GM04504 (cell line): Measurements from ENCODE around the gene HOXA1.

Experiments used
- DNase-seq: peaks from one replicate; pipeline ENCODE4 v3.0.0-alpha.2; 2012; ENCODE audit warnings: low read depth

Gene HOXA1

GRCh38 chr7:27105301-27106031 lies 9.7 kb upstream of the HOXA1 start:
- no peak for DNase-seq

GRCh38 chr7:27104341-27105058 lies 8.7 kb upstream of the HOXA1 start:
- DNase-seq = no peak

DNA sequence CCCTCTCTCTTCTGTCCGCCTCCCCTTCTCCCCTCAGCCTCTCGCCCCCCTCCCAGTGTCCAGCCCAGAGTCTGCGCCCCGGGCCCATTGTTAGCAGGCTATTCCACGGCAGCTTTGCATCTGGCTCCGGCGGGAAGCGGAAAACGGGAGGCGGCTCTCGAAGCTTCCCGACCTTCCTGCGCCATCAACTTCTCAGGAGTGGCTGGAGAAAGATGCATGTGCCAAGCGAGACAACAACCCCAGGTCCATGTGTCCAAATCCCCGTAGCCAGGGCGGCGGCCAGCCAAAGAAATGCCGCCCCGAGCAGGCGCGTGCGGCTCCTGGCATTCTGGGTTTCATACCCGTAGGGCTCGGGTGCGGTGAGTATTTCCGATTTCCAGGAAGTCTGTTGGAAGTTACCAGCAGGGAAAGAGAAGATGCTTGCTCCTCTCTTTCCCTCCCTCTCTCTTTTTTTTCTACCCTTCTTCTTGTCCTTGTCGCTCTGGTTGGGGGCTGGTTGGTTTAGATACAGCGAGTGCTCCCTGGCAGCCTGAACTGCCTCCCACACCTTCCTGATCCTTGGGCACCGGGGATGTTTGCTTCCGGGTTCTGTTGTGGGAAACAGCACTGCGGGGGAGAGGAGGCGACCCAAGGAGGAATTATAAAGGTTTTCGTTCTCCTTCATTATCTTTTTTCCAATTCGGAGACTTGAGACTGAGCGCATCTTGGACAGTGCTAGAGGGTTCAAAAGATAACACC lies 7.9 kb upstream of the HOXA1 start:
- DNase-seq = no peak

- DNase-seq = no peak
Observed at GRCh38 chr7:27102581-27103442, 7.0 kb upstream of the HOXA1 start, which contains the start of gene HOXA2. Gene HOXA2 (minus strand): TSS chr7:27102683. CDS start chr7:27102500, 183 bp downstream.

DNA sequence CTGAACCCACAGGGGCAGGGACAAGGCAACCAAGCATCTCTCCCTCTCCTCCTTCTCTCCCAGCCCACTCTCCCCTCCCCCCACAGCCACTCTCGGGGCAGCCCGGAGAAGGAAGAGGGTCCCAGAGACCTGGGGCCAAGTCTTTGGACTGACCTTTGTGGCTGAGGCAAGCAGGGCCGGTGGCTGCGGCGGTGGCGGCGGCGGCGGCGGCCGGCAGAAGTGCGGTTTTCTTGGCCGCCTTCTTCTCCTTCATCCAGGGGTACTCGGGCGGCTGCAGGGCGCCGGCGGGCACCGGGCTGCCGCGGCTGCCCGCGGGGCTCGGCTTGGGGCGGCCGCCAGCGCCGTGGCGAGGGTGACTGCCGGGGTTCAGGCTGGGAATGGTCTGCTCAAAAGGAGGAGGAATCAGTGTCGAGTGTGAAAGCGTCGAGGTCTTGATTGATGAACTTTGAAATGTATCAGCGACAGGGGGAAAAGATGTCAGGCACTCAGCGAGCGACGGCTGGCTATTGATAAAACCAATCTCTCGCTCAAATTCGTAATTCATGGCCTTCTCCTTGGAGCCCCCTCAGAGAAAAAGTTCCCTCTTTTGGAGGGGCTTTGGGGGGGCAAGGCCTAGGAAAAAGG lies 6.3 kb upstream of the HOXA1 start:
- no peak for DNase-seq

- DNase-seq = no peak
Observed at GRCh38 chr7:27101171-27101956, 5.6 kb upstream of the HOXA1 start.

- DNase-seq = no peak
Observed at GRCh38 chr7:27100694-27101170, 4.9 kb upstream of the HOXA1 start.

DNA sequence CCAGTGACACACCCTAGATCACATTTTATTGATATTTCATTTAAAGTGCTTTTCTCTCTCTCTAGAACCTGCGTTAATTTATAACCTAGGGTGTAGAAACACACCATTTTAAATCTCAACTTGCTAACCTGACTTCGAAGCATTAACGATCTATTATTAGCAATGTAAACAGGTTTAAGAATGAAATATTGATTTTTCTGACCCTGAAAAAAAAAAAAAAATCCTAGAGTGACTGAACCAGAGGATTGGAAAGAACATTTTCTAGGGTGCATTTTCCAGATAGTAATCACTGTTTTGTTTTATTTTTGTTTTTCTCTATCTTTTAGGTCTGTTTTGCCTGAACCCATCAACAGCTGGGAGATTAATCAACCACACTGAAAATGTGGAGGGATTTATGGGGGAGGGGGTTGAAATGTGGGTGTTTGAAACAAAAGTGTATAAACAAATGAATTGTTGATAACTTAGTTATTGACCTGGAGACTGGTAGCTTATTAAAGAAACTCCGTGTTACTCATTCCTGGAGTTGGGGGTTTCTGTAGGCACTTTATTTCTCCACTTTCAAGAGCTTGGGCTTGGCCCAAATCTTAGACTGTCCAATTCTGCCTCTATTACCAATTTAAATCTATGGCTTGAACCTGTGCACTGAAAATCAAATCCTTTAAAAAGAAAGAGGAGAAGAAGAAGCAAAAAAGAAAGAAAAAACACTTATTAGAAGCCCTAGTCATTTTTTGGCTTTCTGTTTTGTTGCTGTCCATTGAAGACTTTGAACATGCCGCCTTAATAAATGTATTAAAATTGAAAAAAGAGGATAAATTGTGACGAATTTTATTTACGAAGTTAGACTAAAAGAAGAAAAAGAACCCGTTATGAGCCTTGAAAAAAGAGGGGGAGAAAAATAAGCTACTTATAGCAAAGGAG lies 3.9 kb upstream of the HOXA1 start:
- no peak for DNase-seq

GRCh38 chr7:27098578-27099451 lies 3.0 kb upstream of the HOXA1 start:
- no peak for DNase-seq

- no peak for DNase-seq
Observed at GRCh38 chr7:27097686-27098577, 2.1 kb upstream of the HOXA1 start.

DNA sequence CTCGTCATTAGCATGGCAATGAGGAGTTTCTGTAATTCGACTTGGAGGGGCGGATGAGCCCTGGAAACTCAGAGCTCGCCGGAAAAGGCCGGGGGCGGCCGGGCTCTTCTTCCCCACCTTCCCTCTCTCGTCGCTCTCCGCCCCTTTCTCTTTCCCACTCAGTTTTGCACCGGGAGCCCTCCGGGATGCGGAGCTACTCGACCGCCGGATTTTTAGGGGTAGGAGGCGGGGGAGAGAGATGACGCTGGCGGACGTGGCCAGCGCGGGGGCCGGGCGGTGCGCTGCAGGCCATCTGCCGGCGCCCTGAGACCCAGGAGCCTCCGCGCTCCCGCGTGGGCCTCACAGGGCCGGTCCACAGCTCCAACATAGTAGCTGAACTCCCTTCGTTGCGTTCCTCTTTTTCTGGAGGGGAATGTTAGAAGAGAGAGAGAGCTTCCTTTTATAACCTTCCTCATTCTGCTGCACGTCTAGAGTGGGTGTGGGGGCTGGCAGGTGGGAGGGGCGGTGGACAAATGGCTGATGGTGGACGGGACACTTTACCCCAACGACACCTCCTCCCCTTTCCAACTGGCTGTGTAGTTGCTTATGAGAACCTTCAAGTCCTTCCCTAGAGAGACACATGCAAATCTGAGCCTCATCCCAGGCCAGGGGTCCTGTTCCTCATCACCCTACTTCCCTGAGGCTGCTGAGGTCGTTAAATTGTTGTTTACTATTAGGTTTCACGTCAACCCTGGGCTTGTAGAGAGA lies 1.1 kb upstream of the HOXA1 start:
- DNase-seq = peak; percentile 25

- no peak for DNase-seq
Observed at GRCh38 chr7:27095050-27095896, 527 bp downstream of the HOXA1 start.

DNA sequence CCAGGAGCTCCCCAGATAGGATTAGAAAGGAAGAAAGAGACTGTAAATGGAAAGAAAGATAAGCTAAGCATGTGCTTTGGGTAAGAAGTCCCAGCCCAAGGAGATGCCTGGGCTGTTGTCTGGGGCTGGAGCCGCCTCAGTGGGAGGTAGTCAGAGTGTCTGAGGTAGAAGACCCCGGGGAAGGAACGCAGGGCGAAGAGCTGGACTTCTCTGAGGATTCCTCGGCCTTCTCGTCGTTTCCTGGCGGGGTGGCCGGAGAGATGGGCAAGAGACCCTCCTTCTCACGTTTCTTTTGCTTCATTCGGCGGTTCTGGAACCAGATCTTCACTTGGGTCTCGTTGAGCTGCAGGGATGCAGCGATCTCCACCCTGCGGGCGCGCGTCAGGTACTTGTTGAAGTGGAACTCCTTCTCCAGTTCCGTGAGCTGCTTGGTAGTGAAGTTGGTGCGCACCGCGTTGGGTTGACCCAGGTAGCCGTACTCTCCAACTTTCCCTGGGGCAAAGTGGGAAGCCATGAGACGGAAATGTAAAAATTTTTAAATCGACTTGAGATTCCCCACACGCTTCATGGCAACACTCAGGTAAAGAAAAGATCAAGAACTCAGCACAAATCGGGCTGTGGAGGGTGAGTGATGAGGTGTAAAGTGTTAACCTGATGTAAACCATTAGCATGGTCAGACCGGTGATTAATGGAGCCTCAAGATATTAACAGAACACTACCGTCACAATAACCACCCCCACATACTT lies 1.3 kb downstream of the HOXA1 start:
- no peak for DNase-seq

- no peak for DNase-seq
Observed at GRCh38 chr7:27093184-27093895, 2.5 kb downstream of the HOXA1 start.
